Stomach (tissue), 4 donors: ENCODE results near the gene GRSF1.
"Not testable (repeated sequence)": the region's sequence is repeated elsewhere in the genome, so short reads cannot be mapped to it uniquely, and the experiment has no call there.

Experiments
- CTCF ChIP-seq, 7 experiments: fragments of 450-650 bp in 4 of 7; fragments of 200-600 bp in 3 of 7; sonication (generic) in 3 of 7; IDR thresholded peaks; one replicate each; pipeline ENCODE4 v1.5.1; 2016 to 2019; ENCODE audit warnings: antibody characterized with exemption in 7 of 7, control low read depth in 2 of 7, mild to moderate bottlenecking in 1 of 7
- POLR2AphosphoS5 ChIP-seq, 3 donors: sonication (generic); formaldehyde crosslinking; IDR thresholded peaks; one replicate each; pipeline ENCODE4 v1.6.1; 2016; ENCODE audit warnings: antibody characterized with exemption in 3 of 3

DNA sequence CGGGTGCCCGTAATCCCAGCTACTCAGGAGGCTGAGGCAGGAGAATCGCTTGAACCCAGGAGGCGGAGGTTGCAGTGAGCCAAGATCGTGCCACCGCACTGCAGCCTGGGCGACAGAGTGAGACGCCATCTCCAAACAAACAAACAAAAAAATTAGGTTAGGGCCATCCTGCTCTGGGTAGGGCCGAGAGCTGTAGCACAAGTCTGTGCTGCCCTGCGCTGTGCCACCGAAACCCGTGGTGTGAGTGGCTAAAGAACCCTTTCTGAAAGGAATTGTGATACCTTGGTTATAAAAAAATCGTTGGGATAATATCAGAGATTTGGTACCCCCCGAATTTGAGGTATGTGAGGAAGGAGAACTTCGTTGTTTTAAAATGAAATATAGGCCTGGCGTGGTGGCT lies 941 bp upstream of the GRSF1 start:
- TF ChIP-seq CTCF, POLR2AphosphoS5 (IDR thresholded peaks at IDR 0.05): not testable (repeated sequence)
